Osteocyte (in vitro differentiated cells): ENCODE measurements around the gene PCCA. TPM values are rescaled to one million over a fixed set of nuclear protein-coding genes. Genes with fewer than 3 reads are reported as not detected.
"Not testable (repeated sequence)": the region's sequence is repeated elsewhere in the genome, so short reads cannot be mapped to it uniquely, and the experiment has no call there.

Experiments used
- DNase-seq: peaks from one replicate; pipeline ENCODE4 v3.0.0; 2021; ENCODE audit warnings: mixed read lengths; ENCODE audit not compliant: unreplicated experiment; ENCODE audit errors: extremely low spot score
- H3K27ac Mint-ChIP-seq: one replicate; pipeline ENCODE4 v1.8.0; 2021; ENCODE audit warnings: mild to moderate bottlenecking, mixed read lengths; ENCODE audit not compliant: unreplicated experiment
- H3K27me3 Mint-ChIP-seq: one replicate; pipeline ENCODE4 v1.8.0; 2021; ENCODE audit warnings: mixed read lengths; ENCODE audit not compliant: unreplicated experiment
- H3K36me3 Mint-ChIP-seq: one replicate; pipeline ENCODE4 v1.8.0; 2021; ENCODE audit warnings: mixed read lengths; ENCODE audit not compliant: unreplicated experiment
- H3K4me1 Mint-ChIP-seq: one replicate; pipeline ENCODE4 v1.8.0; 2021; ENCODE audit warnings: mixed read lengths; ENCODE audit not compliant: unreplicated experiment
- H3K4me3 Mint-ChIP-seq: one replicate; pipeline ENCODE4 v1.8.0; 2021; ENCODE audit warnings: mild to moderate bottlenecking, moderate library complexity, mixed read lengths; ENCODE audit not compliant: unreplicated experiment
- H3K9me3 Mint-ChIP-seq: one replicate; pipeline ENCODE4 v1.8.0; 2021; ENCODE audit warnings: mixed read lengths; ENCODE audit not compliant: unreplicated experiment
- total RNA-seq: library from RNA; stranded (reverse); gene quantifications from 2 replicates; pipeline ENCODE4 v1.2.1, GENCODE V29; 2021
- TF ChIP-seq, protein P1 (sequence below): fragments of 200-600 bp; sonication (generic); IDR thresholded peaks from 2 replicates; pipeline ENCODE4 v1.5.0; 2021; ENCODE audit warnings: antibody characterized with exemption, mild to moderate bottlenecking, moderate library complexity

The PCCA gene
- total RNA-seq, 1 donor from 2014 or later = 33.7 TPM

DNA sequence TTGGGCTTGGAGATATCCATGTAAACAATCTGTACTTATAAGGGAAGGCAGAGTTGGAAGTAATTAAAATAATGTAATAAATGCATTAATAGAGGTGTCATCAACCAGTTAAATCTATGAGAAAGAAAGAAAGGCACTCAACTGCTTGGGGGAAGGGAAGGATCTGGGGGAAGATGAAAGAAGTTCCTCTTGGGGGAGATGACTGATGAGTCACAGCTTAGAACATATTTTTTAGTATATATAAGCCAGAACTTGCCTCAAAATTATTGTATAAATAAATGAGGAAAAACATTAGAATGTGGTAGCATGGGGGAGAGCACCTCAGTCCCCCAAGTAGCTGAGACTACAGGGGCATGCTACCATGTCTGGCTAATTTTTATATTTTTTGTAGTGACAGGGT is 293.9 kb downstream of the PCCA start:
- H3K27ac Mint-ChIP-seq = peak overlapping the region; percentile 77
- TF ChIP-seq, protein P1, sequence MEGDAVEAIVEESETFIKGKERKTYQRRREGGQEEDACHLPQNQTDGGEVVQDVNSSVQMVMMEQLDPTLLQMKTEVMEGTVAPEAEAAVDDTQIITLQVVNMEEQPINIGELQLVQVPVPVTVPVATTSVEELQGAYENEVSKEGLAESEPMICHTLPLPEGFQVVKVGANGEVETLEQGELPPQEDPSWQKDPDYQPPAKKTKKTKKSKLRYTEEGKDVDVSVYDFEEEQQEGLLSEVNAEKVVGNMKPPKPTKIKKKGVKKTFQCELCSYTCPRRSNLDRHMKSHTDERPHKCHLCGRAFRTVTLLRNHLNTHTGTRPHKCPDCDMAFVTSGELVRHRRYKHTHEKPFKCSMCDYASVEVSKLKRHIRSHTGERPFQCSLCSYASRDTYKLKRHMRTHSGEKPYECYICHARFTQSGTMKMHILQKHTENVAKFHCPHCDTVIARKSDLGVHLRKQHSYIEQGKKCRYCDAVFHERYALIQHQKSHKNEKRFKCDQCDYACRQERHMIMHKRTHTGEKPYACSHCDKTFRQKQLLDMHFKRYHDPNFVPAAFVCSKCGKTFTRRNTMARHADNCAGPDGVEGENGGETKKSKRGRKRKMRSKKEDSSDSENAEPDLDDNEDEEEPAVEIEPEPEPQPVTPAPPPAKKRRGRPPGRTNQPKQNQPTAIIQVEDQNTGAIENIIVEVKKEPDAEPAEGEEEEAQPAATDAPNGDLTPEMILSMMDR = no peak
- peaks cover 44% of the 10 kb centered on the region for H3K36me3 Mint-ChIP-seq
- peaks cover 22% of the 10 kb centered on the region for H3K9me3 Mint-ChIP-seq
- no peaks in the 10 kb centered on the region for H3K27me3 Mint-ChIP-seq
- DNase-seq = no peak
- H3K4me1 Mint-ChIP-seq = peaks cover 34% of the 10 kb centered on the region
- no peak overlapping the region for H3K4me3 Mint-ChIP-seq

DNA sequence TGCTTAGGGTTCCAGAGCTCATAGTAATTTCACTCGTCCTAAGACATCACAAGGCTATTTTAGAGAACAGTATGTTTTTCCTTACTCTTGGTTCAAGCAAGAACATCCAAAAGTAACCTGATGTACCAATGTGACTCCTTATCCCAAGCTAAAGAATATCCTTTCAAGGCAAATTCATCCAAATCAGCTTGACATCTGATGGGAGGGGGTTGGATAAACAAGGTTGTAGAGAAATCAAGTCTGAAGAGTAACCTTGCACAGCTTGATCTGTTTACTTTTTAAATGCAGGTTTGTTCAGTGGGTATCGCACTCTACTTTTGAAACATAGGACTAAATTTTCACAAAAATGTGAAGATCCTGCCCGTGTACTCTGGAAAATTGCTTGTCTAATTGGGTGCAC is 298.5 kb downstream of the PCCA start:
- Mint-ChIP-seq H3K4me1 (peaks cover 28% of the 10 kb centered on the region), H3K27ac (no peak overlapping the region), H3K27me3 (no peaks in the 10 kb centered on the region), H3K36me3 (peaks cover 13% of the 10 kb centered on the region), H3K4me3 (no peak overlapping the region), H3K9me3 (peaks cover 3% of the 10 kb centered on the region)
- TF ChIP-seq, protein P1 = no peak
- DNase-seq = no peak

DNA sequence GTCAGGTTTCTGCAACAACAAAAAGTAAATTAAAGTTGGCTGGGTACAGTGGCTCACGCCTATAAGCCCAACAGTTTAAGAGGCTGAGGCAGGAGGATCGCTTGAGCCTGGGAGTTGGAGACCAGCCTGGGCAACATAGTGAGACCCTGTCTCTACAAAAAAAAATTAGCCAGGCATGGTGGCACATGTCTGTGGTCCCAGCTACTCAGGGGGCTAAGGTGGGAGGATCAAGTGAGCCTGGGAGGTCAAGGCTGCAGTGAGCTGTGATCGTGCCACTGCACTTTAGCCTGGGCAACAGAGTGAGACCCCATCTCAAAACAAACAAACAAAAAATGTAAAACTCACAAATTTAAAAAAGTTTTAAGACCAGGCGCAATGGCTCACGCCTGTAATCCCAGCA is 299.3 kb downstream of the PCCA start:
- DNase-seq, H3K27ac Mint-ChIP-seq, H3K9me3 Mint-ChIP-seq, H3K27me3 Mint-ChIP-seq, H3K4me3 Mint-ChIP-seq: not testable (repeated sequence)
- H3K36me3 Mint-ChIP-seq = peaks cover 12% of the 10 kb centered on the region
- H3K4me1 Mint-ChIP-seq = peaks cover 23% of the 10 kb centered on the region

DNA sequence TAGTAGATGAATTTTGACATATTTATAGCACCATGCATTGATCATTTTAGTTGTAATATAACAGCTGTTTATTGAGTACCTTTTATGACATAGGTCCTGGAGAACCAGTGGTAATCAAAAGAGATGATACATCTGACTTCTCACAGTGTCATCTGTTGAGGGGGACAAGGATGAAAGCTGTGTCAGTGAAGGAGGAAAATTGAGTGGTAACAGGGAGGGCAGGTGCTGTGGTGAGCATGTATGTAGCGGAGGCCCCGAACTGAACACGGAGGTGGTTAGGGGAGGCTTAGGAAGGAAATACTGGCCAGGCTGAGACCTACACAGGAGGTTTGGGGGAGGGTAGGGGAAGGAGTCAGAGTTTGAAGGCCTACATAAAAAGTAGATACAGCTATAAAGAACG is 300.0 kb downstream of the PCCA start:
- Mint-ChIP-seq H3K27ac (no peak overlapping the region), H3K9me3 (no peaks in the 10 kb centered on the region), H3K36me3 (peaks cover 12% of the 10 kb centered on the region), H3K4me3 (no peak overlapping the region), H3K4me1 (peaks cover 15% of the 10 kb centered on the region), H3K27me3 (no peaks in the 10 kb centered on the region)
- TF ChIP-seq, protein P1 = no peak
- DNase-seq = no peak

DNA sequence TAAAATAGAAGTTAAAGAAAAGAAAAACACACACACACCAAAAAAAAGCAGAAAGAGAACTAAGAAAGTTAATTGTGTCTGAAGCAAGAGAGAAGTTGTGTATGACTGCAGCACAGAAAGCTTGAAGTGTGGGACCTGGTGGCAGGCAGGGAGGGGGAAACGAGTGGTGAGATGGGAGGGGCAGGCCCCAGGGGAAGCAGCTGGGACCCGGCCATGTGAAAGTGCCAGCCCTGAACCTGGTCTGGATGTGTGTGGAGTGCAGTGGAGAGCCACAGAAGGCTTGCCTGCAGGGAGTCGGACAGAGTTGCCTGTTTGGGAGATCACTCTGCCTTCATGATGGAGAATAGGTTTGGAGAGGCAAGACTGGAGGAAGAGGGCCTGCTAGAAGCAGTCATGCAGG is 300.7 kb downstream of the PCCA start:
- TF ChIP-seq, protein P1 = no peak
- Mint-ChIP-seq H3K27ac (no peak overlapping the region), H3K27me3 (no peaks in the 10 kb centered on the region), H3K4me1 (peaks cover 11% of the 10 kb centered on the region), H3K4me3 (no peak overlapping the region), H3K36me3 (peaks cover 12% of the 10 kb centered on the region), H3K9me3 (no peaks in the 10 kb centered on the region)
- no peak for DNase-seq
